ENCODE data around the gene SGMS1.

SGMS1 gene

GRCh38 chr10:50615658-50616057 is 8.1 kb downstream of the SGMS1 start:
- DNase-seq (ENCODE audit: low read depth), result no peak
- TF ChIP-seq CTCF (conservative IDR thresholded peaks at IDR 0.05; ENCODE audit: low read depth, low read length), result no peak
- no peak overlapping the region for H3K4me3 ChIP-seq (ENCODE audit: low read depth, low read length)

- TF ChIP-seq CTCF (conservative IDR thresholded peaks at IDR 0.05; ENCODE audit: low read depth, low read length), result peak; percentile 2
- DNase-seq (ENCODE audit: low read depth), result no peak
- H3K4me3 ChIP-seq (ENCODE audit: low read depth, low read length), result no peak overlapping the region
These were observed 9.2 kb downstream of the SGMS1 start for GRCh38 chr10:50614444-50615137.

GRCh38 chr10:50613726-50614443 is 9.9 kb downstream of the SGMS1 start:
- no peak overlapping the region for H3K4me3 ChIP-seq (ENCODE audit: low read depth, low read length)
- no peak for DNase-seq (ENCODE audit: low read depth)
- no peak for TF ChIP-seq CTCF (conservative IDR thresholded peaks at IDR 0.05; ENCODE audit: low read depth, low read length)

- no peak overlapping the region for H3K4me3 ChIP-seq (ENCODE audit: low read depth, low read length)
- no peak for TF ChIP-seq CTCF (conservative IDR thresholded peaks at IDR 0.05; ENCODE audit: low read depth, low read length)
- DNase-seq (ENCODE audit: low read depth), result no peak
These were observed 10.6 kb downstream of the SGMS1 start for GRCh38 chr10:50613150-50613549.

- no peak overlapping the region for H3K4me3 ChIP-seq (ENCODE audit: low read depth, low read length)
- peak; percentile 45 for DNase-seq (ENCODE audit: low read depth)
- no peak for TF ChIP-seq CTCF (conservative IDR thresholded peaks at IDR 0.05; ENCODE audit: low read depth, low read length)
These were observed 13.4 kb downstream of the SGMS1 start for GRCh38 chr10:50610368-50610767.

- TF ChIP-seq CTCF (conservative IDR thresholded peaks at IDR 0.05; ENCODE audit: low read depth, low read length), result no peak
- H3K4me3 ChIP-seq (ENCODE audit: low read depth, low read length), result no peak overlapping the region
- peak; percentile 37 for DNase-seq (ENCODE audit: low read depth)
These were observed 16.3 kb downstream of the SGMS1 start for GRCh38 chr10:50607356-50607925.
